HEK293T (cell line): ENCODE data around the gene PILRB.
"Not testable (repeated sequence)": the region's sequence is repeated elsewhere in the genome, so short reads cannot be mapped to it uniquely, and the experiment has no call there.

Source experiments
- ARNT ChIP-seq: fragments of 450-650 bp; IDR thresholded peaks from 2 replicates; pipeline ENCODE4 v1.6.1; 2017; ENCODE audit warnings: mild to moderate bottlenecking
- BHLHE40 ChIP-seq: fragments of 450-650 bp; IDR thresholded peaks from 2 replicates; pipeline ENCODE4 v1.6.1; 2016; ENCODE audit warnings: mild to moderate bottlenecking, moderate library complexity, borderline replicate concordance
- ELF4 ChIP-seq: fragments of 450-650 bp; IDR thresholded peaks from 2 replicates; pipeline ENCODE4 v1.6.1; 2017; ENCODE audit warnings: antibody characterized with exemption
- FOXA1 ChIP-seq: fragments of 450-650 bp; IDR thresholded peaks from 2 replicates; pipeline ENCODE4 v1.6.1; 2016; ENCODE audit warnings: mild to moderate bottlenecking
- FOXK2 ChIP-seq: fragments of 450-650 bp; IDR thresholded peaks from 2 replicates; pipeline ENCODE4 v1.6.1; 2016; ENCODE audit warnings: mild to moderate bottlenecking
- FOXM1 ChIP-seq: fragments of 450-650 bp; IDR thresholded peaks from 2 replicates; pipeline ENCODE4 v1.6.1; 2017; ENCODE audit warnings: mild to moderate bottlenecking, borderline replicate concordance
- L3MBTL2 ChIP-seq: fragments of 450-650 bp; conservative IDR thresholded peaks from 2 replicates; pipeline ENCODE4 v1.6.1; 2016; ENCODE audit warnings: mild to moderate bottlenecking
- LEF1 ChIP-seq: fragments of 450-650 bp; IDR thresholded peaks from 2 replicates; pipeline ENCODE4 v1.6.1; 2017; ENCODE audit warnings: mild to moderate bottlenecking, borderline replicate concordance
- NFRKB ChIP-seq: fragments of 450-650 bp; IDR thresholded peaks from 2 replicates; pipeline ENCODE4 v1.6.1; 2016; ENCODE audit warnings: mild to moderate bottlenecking, moderate library complexity
- SP1 ChIP-seq: fragments of 450-650 bp; IDR thresholded peaks from 2 replicates; pipeline ENCODE4 v1.6.1; 2017
- TARDBP ChIP-seq: fragments of 450-650 bp; IDR thresholded peaks from 2 replicates; pipeline ENCODE4 v1.6.1; 2016
- ZNF384 ChIP-seq: fragments of 450-650 bp; IDR thresholded peaks from 2 replicates; pipeline ENCODE4 v1.6.1; 2016

- not testable (repeated sequence) for TF ChIP-seq BHLHE40, SP1, LEF1, TARDBP, L3MBTL2, ZNF384, FOXM1, FOXA1, FOXK2, NFRKB, ARNT, ELF4
Observed at GRCh38 chr7:100321648-100322047, 36.3 kb upstream of the PILRB start.
